GM19324 (cell line): ENCODE data around the gene HOXA10.

ENCODE experiments used
- ATAC-seq: cut with Tn5 transposase; IDR thresholded peaks from one replicate; pipeline ENCODE4 v1.9.1; 2021; ENCODE audit warnings: mild to moderate bottlenecking, moderate library complexity; ENCODE audit not compliant: unreplicated experiment, low FRiP score

The HOXA10 gene

DNA sequence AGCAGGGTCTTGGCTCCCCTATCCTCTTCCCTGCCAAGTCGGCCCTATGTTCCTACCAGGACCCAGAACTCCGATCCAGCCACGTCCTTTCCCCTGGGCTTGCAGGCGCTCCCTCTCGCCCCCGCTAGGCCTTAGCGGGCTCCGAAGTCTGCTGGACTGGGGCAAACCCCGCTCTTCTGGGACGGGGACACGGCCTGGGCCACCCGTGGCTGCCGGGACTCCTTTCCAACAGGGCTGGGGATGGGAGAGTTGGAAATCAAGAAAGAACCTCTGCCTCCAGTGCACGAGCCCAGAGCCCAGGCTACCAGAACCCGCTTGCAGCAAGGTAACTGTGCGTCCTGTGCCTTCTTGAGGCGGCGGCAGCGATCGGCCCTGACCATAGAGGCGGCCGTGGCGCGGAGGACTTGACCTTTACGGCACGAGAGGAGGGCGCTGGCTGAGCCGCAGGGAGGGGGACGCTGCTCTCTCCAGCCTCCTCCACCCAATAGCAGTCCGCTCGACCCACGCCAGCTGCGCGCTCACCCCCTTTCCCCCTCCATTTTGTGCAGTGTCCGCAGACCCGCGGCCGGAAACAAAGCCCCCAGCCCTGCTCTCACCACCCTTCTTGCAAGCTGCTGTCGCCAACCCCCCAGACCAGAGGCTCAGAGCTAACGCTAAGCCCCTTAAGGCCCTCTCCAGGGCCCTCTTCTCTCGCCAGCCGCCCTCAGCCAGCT lies 17.9 kb upstream of the HOXA10 start:
- ATAC-seq, result no peak

DNA sequence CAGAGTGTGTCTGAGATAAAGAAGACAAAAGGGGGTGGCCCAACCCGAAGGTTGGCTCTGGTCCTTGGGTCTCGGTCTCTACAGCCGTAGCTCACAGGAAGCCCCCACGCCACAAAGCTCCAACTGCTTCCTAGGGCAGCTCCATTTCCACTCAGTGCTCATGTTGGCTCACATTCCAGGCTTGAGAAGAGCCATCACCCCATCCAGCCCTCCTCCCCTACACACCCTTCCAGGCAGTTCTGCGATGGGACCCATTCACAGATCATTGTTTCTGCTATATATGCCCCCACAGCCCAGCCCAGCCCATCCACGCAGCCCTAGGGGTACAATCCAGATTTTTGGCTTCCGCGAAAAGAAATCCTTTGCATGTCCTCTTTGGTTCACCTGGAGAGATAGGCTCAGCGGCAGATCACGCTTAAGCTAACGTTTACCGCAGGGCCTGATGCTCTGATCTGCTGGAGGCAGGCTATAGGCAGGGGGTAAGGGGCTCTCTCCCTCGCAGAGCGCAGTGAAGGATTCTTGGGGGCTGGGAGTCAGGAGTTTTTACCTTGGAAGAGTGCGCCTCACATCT lies 17.1 kb upstream of the HOXA10 start:
- no peak for ATAC-seq

DNA sequence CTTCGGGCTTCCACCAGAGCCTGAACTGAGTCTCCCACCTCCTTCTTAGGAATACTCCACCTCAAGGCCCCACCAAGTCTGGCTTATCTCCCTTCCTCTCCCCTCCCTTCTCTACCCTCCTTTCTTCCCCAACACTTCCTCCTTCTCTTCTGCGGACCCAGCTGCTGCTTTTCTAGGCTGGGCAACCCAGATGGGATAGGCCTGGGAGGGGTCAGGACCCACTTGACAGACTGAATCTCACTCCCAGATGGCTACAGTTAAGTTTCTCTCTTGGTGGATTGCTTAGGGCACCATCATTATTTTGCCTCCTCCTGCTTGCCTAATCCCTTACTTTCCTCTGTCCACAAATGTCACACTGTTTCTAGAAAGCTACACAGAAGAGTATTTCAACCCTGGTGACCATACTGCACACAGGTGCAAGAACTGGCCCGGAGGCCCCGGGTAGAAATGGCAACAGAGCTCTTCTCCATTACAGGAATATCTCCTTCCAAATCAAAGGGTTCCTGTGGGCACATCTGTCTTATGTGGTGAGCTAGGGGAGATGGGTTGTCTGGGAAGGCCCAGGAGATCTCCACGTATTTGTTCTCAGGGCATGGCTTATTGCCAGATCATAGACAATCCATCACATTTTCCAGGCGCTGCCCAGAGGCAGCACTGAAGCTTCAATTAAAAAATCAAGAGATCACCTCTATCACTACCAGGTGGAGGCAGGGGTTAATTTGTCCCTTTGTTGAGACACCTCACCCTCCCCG lies 16.1 kb upstream of the HOXA10 start:
- no peak for ATAC-seq

DNA sequence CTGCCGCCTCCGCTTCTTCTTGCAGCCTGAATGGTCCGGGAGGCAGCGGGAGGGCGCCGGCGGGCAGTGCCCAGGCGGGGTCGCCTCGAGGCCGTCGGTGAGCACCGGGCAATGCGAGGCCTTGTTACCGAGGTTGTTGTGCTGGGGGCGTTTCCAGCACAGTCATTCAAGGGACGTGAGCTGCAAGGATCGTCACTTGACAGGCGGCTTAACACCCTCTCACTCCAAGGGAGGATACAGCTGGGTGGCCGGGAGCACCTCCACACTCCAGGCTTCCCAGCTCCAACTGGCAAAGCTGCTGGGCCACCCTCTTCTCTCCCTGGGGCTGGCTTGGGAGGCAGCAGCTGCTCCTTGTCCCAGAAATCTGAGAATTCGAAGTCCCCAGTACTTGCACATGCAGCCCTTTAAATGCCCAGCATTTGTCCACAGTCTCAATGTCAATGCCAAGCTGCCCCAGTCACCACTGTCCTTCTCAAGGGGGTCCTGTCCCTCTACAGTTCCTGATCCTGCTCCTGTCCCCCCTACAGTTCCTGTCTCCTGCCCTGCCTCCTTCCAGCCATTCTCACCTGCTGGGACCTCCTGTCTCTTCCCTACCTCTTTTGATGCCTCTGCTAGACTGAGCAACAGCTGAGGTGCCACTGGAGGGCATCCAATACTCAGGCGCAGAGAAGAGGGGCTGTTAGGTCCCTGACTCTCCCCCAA lies 15.3 kb upstream of the HOXA10 start:
- ATAC-seq, result no peak

DNA sequence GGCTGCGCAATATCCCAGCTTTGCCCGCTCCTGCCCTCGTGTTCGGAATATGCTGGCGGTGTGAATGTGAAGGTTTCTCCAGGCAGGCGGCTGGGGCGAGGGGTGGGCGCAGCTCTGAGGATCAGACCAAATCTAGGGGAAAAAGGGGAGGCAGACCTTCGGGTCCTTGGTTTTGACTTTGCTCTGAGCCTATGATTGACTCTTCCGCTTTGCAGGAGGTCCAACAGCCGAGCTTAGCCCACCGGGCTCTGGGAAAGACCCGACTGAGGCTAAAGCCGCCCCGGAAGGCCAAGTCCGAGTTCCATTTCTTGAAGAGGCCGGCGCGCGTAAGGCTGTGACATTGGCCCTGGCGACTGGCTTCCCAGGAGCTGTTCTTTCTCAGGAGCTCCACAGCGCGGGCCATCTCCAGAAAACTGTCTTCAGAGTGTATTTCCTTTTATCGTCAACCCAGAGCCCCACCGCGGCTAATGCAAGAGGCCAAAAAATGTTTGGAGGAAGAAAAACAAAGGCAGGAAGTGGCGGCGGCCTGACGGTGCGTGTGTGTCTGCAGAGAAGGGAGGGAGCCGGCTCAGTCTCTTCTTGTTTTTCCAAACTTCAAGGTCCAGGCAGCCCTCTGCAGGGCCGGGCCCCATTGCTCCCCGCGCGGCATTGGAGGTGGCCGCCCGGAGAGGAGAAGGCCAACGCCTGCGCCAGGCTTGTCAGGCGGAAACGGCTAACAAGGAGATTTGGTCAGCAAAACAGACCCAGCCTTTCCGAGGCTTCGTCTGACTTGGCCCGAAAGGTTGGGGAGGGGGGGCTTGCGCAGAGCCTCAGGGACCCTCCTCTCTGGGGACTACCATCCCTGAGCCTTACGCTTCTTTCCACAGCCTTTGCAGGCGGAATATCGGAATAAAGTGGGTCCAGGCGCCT lies 14.5 kb upstream of the HOXA10 start:
- no peak for ATAC-seq

DNA sequence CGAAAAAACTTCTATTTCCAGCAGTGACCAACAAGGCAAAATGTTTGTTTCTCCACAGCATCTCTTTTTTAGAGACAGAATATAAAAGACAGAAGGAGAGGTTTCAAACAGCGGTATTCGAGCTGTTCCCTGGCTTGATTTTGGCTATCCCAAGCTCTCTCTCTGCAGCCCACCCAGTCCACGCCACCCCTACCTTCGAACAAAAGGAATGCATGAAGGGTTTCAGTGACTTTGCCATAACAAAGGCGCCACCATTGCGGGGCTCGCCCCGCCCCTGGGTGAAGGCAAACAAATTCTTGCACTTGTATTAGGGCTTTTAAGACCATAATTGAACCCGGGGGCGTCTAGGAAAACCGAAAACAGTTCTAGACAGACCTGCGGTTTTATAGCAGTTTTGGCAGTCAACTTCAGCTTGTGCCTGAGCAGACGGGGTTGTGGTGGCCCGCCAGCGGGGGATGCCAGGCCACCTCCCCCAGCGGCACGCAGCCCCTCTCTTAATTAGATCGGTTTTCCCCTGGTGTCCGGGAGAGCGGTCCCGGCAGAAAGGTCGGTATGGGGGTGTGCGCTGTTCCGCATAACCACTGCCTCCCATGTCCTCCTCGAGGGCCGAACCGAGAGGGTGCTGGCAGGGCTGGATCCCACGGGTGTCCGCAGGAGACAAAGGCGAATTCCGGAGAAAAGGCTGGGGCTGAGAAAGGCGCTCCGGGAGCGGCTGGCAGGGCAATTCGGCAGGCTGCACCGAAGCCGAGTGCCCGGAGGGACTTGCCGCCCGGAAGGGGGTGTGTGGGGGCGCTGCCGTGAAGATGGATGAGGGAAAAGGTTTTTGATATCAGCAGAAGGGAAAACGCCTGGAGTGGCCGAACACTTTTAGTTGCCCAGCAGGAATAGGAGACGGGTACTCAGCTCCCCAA lies 13.6 kb upstream of the HOXA10 start:
- ATAC-seq, result no peak

DNA sequence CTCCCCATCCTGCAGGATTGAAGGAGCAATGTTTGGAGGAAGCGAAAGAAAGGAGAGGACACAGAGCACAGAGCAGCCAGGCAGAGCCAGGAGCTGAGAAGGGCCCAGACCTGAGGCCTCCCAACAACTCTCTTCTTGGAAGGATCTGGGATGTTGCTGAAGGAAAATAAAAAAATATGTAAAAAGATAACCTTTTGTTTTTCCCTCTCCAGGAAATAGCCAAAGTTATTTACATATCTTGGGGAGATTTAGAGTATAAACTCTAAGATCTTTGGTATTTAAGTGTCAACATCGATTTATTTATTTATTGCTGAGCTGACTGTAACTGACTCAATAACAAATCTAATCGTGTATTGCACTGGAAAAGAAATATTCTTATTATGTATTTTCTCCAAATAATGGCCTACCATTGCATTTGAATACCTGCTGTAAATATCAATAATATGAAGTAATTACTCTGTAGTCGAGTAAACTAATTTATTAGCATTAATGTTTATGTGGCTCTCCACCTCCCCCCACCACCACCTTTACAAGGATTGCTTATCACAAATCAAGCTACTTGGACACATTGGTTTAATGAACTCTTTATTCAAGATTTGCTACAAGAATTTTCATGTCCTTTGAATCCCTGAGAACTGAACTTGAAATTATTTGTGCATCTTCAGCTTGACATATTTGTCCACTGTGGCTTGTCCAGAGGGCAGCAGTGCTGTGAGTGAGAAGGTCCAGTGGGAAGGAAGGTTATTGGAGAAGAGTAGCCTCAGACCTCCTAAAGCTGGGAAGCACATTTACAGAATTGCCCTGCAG lies 12.8 kb upstream of the HOXA10 start:
- no peak for ATAC-seq

DNA sequence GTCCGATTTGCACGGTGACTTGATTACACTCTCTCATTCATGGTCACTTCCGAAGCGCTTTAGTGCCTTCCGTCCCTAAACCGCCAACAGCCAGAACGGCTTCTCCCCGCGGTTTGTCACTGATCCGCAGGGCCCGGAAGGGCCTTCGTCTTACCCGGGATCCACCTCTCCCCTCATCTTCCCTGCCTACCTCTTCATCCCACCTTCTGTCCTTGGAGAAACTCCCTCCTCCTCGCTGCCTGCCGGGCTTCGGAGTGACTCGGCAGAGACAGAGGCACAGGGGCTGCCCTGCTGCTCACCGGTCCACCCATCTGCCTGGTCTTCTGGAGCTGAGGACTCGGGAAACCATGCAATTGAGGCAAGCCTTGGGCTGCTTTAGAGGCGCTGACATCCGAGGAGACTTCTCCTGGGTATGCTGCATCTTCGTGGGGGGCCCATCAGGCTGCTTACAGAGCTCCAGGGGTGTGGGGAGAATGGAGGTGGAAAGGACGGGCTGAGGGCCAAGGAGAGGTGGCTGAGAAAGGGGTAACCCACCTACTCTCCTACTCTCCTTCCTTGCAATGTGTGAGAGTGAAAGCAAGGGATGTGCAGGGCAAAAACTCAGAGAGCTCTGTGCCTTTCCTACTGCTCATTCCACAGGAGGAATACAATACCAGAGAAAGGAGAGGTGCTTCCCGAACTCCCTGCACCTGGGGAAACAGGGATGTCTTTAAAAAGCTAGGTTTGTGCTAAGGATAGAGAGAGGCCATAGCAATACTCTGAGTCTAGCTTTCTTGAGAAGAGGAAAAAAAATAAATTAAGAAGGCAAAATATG lies 11.9 kb upstream of the HOXA10 start:
- no peak for ATAC-seq

DNA sequence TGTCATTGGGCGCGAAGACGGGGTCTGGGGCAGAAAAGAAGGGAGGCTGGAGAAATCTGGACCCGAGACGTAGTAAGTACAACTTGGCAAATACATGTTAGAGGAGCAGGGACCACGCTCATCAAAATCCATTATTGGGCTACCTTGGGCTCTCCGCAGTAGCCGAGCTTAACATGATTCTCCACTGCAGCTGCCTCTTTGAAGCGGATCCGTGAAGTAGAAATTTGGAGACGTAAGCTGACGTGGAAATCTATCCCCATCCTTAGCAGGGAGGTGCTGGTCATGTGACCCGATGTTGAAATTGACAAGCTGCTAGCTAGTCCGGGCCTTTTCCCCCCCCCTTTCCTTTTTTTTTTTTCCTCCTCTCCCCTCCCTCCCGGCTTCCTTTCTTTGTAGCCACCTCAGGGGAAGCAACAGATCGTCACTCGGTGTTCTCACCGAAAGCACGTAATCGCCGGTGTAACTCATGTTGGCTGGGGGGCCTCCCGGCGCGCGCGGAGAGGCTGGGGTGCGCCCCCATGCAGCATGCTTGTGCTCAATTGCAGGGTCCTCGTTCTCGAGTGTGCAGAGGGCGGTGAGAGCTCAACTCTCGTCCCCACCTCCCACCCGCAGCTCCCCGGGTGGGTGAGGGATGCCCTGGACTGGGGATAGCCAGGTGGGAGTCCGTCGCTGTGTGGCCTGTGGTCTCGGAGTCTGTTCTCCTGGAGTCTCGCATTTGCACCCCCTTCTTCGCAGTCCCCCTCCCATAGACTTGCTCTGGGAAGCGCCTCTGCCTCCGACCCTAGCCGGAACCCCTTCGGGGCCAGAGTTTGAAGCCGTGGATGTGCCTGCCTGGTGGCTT lies 11.1 kb upstream of the HOXA10 start, which contains the start of gene HOXA11:
Gene HOXA11 (minus strand): TSS at position 220 of the 841 bp plus-strand sequence. CDS start 88 bp downstream, at position 132.
- ATAC-seq, result no peak

DNA sequence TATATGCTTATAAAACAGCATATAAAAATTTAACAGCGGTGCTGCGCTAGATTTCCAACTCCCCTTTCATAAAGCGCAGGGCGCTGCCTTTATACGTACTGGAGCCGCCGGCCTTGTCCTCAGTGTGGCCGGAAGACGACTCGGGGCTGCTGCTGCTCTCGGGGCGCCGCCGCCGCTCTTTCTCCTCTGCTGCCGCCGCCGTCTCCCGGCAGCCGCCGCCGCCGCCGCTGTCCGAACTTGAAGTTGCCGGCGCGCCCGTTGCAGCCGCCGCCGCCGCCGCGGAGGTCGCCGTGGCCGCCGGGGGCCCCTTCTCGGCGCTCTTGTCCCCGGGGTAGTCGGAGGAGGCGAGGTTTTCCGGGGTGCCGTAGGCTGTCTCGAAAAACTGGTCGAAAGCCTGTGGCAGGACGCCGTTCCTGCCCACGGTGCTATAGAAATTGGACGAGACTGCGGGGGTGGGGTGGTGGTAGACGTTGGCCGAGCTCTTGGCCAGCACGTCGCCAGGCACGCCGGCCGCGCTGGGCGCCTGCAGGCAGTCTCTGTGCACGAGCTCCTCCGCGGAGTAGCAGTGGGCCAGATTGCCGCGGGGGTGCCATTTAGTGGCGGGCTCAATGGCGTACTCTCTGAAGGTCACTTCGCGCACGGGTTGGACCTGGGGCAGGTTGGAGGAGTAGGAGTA lies 10.4 kb upstream of the HOXA10 start:
- no peak for ATAC-seq

DNA sequence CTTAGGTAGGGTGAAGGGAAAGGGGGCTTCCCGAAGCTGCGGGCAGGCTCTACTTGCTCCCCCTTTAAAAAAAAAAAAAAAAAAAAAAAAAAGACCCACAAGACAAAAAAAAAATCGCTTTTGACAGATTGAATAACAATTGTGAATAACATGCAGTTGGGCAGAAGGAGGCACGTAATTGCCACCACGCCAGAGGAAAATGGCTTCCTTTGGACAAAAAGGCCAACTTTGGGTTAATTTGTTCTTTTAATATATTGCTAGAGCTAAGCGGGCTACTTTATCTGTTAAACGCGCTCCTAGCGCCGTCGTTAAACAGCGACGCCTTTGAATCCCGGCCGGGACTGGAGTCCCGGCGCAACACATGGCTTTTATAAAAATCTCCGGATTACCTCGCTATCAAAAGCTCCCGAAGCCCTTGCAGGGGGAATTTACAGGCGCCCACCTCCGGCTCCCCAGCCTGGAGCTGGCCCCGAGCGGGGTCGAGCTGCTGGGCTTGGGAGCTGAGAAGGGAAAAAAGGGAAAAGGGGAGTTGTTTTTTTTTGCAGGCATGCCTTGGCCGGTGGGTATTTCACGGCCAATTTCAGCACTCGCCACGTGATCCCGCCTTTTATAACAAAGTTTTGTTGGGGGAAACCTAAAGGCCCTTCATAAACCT lies 9.7 kb upstream of the HOXA10 start:
- no peak for ATAC-seq

DNA sequence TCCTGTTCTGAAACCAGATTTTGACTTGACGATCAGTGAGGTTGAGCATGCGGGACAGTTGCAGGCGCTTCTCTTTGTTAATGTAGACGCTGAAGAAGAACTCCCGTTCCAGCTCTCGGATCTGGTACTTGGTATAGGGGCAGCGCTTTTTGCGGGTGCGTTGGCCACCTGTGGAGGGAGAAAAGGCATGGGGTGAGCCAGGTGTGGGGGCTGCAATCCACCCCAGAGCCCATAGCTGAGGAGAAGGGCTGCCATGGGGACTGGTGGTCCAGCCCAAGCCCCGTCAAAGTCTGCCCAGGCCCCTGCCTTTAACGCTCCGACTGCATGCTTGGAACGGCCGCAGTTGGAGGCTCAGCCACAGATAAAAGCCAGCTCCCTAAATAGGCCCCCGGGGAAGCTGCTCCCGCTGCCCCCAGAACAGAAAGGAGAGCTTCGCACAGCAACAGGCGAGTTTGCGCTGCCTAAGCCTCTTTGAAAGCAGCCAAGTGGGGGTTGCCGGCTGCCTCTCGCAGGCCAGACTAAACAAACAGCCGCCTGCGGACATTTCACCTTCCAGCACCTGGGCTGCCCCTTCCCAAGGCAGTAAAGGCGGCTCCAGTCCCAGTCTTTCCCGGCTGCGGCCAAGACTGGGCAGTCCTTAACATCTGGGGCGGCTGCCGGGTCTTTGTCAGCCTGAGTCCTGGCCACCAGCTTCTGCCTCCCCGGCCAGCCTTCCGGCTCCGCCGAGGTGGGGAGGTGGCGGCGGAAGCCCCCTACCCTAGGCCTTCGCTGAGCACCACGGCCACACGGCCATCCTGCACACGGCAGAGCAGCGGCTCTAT lies 9.0 kb upstream of the HOXA10 start:
- ATAC-seq, result no peak

DNA sequence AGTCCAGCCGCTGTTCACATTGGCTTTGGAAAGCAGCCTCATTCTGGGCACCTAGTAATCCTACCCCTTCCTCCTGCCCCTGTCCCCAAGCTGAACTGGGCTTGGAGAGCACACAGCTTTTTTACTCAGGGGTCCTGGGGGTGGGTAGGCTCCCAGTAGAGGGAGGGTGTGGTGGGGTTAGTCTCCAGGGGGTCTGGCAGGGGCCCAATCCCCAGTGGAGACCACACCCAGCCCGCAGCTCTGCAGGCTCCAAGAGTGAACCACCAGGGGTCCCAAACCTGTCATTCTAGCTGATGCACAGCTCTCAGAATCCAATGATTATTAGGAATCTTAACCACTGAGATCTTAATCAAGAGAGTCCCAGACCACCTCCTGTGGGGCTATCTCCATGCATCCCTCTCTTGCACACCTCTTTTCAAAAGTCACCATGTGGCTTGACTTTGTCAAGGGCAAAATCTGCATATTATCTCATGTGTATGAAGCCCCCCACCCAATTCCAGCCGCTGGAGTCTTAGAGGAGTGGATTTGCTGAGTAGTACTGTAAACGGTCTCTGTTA lies 8.2 kb upstream of the HOXA10 start:
- ATAC-seq, result no peak

DNA sequence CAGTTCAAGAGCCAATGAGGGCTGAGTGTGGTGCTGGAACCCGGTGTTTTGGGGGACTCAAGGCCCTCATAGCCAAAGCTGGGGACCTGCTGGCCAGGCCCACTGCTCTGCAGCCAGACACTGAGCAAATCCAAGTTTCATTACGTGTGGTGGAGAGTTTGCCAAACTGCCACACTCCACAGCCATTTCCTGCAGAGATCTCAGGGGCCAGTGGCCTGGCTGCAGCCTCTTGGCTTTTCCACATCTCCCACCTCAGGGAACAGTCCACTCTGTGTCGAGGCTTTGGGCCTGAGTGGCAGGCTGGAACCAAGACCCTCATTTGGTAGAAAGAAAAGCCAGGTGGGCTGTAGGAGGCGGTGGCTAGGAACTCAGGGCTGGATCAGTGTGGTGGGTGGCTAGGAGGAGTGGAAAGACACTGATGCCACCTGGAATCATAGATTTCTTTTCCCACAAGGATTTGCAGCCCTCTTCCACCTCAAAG lies 7.7 kb upstream of the HOXA10 start:
- ATAC-seq, result no peak
